ENCODE measurements around the gene URB2.

URB2 gene

GRCh38 chr1:229664133-229664689 lies 38.2 kb downstream of the URB2 start:
- no peak for TF ChIP-seq CTCF (IDR thresholded peaks at IDR 0.05; ENCODE audit: borderline replicate concordance, control extremely low read depth, extremely low read depth, insufficient read depth, missing control alignments)
- in situ Hi-C loops (cut with MboI; ENCODE audit: low sequenced_read_pairs, unreplicated experiment) = no loop called here

GRCh38 chr1:229665912-229666558 lies 40.0 kb downstream of the URB2 start:
- TF ChIP-seq CTCF (IDR thresholded peaks at IDR 0.05; ENCODE audit: borderline replicate concordance, control extremely low read depth, extremely low read depth, insufficient read depth, missing control alignments) = no peak
- no peak for DNase-seq (ENCODE audit: low spot score)
- in situ Hi-C loops (cut with MboI; ENCODE audit: low sequenced_read_pairs, unreplicated experiment) = no loop called here

More at GRCh38 chr1:229664133-229664689, 38.2 kb downstream of the URB2 start:
- DNase-seq (ENCODE audit: low spot score) = peak; percentile 52

GRCh38 chr1:229666585-229666984 lies 40.5 kb downstream of the URB2 start:
- in situ Hi-C loops (cut with MboI; ENCODE audit: low sequenced_read_pairs, unreplicated experiment) = no loop called here
- no peak for DNase-seq (ENCODE audit: low spot score)

DNA sequence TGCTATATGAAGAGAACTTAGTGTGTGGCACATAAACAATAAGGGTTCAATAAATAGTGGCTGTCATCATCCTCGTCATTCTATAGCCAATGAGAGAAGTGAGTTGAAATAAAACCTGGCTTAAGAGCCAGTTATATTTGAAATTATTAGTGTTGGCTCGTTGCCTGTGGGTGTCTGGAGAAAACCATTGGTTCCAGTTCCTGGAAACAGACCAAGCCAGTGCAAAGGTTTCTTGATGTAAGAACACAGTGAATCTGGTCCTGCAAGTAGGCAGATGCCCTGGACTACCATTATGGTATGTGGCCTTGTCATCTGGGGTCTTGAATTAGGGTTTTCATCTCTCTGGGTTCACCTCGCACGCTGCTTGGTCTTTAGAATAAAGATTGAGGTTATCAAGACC lies 43.3 kb downstream of the URB2 start:
- in situ Hi-C loops (cut with MboI; ENCODE audit: low sequenced_read_pairs, unreplicated experiment) = no loop called here
- no peak for TF ChIP-seq CTCF (IDR thresholded peaks at IDR 0.05; ENCODE audit: borderline replicate concordance, control extremely low read depth, extremely low read depth, insufficient read depth, missing control alignments)
- no peak for DNase-seq (ENCODE audit: low spot score)

More at GRCh38 chr1:229666585-229666984, 40.5 kb downstream of the URB2 start:
- TF ChIP-seq CTCF (IDR thresholded peaks at IDR 0.05; ENCODE audit: borderline replicate concordance, control extremely low read depth, extremely low read depth, insufficient read depth, missing control alignments) = no peak

DNA sequence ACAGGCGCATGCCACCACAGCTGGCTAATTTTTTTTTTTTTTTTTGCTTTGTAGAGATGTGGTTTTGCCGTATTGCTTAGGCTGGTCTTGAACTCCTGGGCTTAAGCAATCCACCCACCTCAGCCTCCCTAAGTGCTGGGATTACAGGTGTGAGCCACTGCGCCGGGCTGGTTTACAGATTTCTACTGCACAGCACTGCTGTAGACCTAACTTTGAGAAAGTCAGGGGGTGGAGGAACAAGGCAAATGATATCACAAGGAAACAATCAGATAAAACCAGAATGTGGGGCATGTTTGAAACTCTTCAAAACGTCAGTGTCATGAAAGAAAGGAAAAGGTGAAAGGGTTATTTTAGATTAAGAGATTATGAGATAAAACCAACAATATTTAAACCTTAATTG lies 45.3 kb downstream of the URB2 start:
- in situ Hi-C loops (cut with MboI; ENCODE audit: low sequenced_read_pairs, unreplicated experiment) = no loop called here
- no peak for TF ChIP-seq CTCF (IDR thresholded peaks at IDR 0.05; ENCODE audit: borderline replicate concordance, control extremely low read depth, extremely low read depth, insufficient read depth, missing control alignments)
- DNase-seq (ENCODE audit: low spot score) = no peak

DNA sequence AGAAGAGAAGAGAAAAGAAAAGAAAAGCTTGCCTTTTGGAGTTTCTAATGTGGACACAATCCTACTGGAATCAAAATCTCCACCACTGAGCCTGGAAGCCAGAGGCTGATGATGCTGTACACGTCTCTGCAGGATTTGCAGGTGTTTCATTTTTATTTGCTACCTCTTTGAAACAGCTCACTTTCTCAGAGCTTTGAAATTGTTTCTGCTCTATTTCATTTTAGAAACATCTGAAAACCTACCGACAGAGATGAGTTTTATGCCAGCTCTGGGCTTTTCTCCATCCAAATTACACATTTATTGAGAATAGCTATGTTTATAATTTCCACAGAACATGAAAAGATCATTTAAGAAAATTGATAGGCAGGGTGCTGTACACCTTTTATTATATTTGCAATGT lies 46.2 kb downstream of the URB2 start:
- TF ChIP-seq CTCF (IDR thresholded peaks at IDR 0.05; ENCODE audit: borderline replicate concordance, control extremely low read depth, extremely low read depth, insufficient read depth, missing control alignments) = no peak
- in situ Hi-C loops (cut with MboI; ENCODE audit: low sequenced_read_pairs, unreplicated experiment) = no loop called here
- DNase-seq (ENCODE audit: low spot score) = no peak

All from GM13976 (cell line).